GM23338 (cell line): ENCODE data around the gene DDX20. TPM values are rescaled to one million over a fixed set of nuclear protein-coding genes. Genes with fewer than 3 reads are reported as not detected.

Experiments used
- ATAC-seq: fragments of 200-7000 bp; cut with Tn5 transposase; 3 replicates; pipeline ENCODE4 v1.9.1; 2020
- DNase-seq: peaks from one replicate; pipeline ENCODE4 v3.0.0-alpha.2; 2015; ENCODE audit warnings: low spot score
- H2AFZ ChIP-seq: fragments of 200-600 bp; sonication (generic); 2 replicates; pipeline ENCODE4 v1.8.0; 2016; ENCODE audit warnings: antibody characterized with exemption, mild to moderate bottlenecking, moderate library complexity
- H3F3A ChIP-seq: fragments of 200-600 bp; sonication (generic); replicated peaks from 2 replicates; pipeline ENCODE4 v1.8.0; 2017; ENCODE audit warnings: antibody characterized with exemption, mixed run types, low read depth
- H3K27ac ChIP-seq: fragments of 200-600 bp; sonication (generic); 2 replicates; pipeline ENCODE4 v1.6.1; 2016; ENCODE audit warnings: low read depth
- H3K27me3 ChIP-seq: fragments of 200-600 bp; sonication (generic); 2 replicates; pipeline ENCODE4 v1.8.0; 2016; ENCODE audit warnings: mild to moderate bottlenecking, mixed run types, moderate library complexity; ENCODE audit not compliant: insufficient read depth
- H3K36me3 ChIP-seq: fragments of 200-600 bp; sonication (generic); 2 replicates; pipeline ENCODE4 v1.8.0; 2016; ENCODE audit warnings: mild to moderate bottlenecking; ENCODE audit not compliant: insufficient read depth
- H3K4me1 ChIP-seq: fragments of 200-600 bp; sonication (generic); 2 replicates; pipeline ENCODE4 v1.8.0; 2016; ENCODE audit warnings: mild to moderate bottlenecking, moderate library complexity; ENCODE audit not compliant: insufficient read depth
- H3K4me2 ChIP-seq: fragments of 200-600 bp; sonication (generic); 2 replicates; pipeline ENCODE4 v1.7.1; 2017; ENCODE audit warnings: mixed run types
- H3K4me3 ChIP-seq: fragments of 200-600 bp; sonication (generic); 2 replicates; pipeline ENCODE4 v1.6.1; 2016; ENCODE audit warnings: mixed run types
- H3K79me2 ChIP-seq: fragments of 200-600 bp; sonication (generic); replicated peaks from 2 replicates; pipeline ENCODE4 v1.8.0; 2017; ENCODE audit warnings: mild to moderate bottlenecking; ENCODE audit not compliant: insufficient read depth
- H3K9me2 ChIP-seq: fragments of 200-600 bp; sonication (generic); 2 replicates; pipeline ENCODE4 v1.8.0; 2017; ENCODE audit not compliant: insufficient read depth
- H4K20me1 ChIP-seq: fragments of 200-600 bp; sonication (generic); replicated peaks from 2 replicates; pipeline ENCODE4 v1.8.0; 2017; ENCODE audit warnings: mild to moderate bottlenecking; ENCODE audit not compliant: insufficient read depth
- H3K27ac Mint-ChIP-seq: 2 replicates; pipeline ENCODE4 v1.8.0; 2020; ENCODE audit warnings: inconsistent platforms, mild to moderate bottlenecking, moderate library complexity, mixed read lengths
- H3K27me3 Mint-ChIP-seq: 3 replicates; pipeline ENCODE4 v1.8.0; 2022; ENCODE audit warnings: low read depth, mild to moderate bottlenecking, moderate library complexity, mixed read lengths, inconsistent platforms; ENCODE audit not compliant: insufficient read depth, poor library complexity
- H3K36me3 Mint-ChIP-seq: 3 replicates; pipeline ENCODE4 v1.8.0; 2021; ENCODE audit warnings: low read depth, mild to moderate bottlenecking, inconsistent platforms, moderate library complexity, mixed read lengths
- H3K4me1 Mint-ChIP-seq: 3 replicates; pipeline ENCODE4 v1.8.0; 2020; ENCODE audit warnings: mild to moderate bottlenecking, inconsistent platforms, mixed read lengths
- H3K4me3 Mint-ChIP-seq: 3 replicates; pipeline ENCODE4 v1.8.0; 2021; ENCODE audit warnings: moderate library complexity, mild to moderate bottlenecking, inconsistent platforms, mixed read lengths
- H3K9me3 Mint-ChIP-seq: 3 replicates; pipeline ENCODE4 v1.8.0; 2020; ENCODE audit warnings: moderate library complexity, mild to moderate bottlenecking, inconsistent platforms, mixed read lengths
- CTCF ChIP-seq, 2 experiments: fragments of 200-600 bp in 1 of 2; sonication (generic) in 1 of 2; conservative IDR thresholded peaks; 2 replicates each; pipeline versions ENCODE4 v1.5.1 to v1.6.1; 2016 to 2017; ENCODE audit warnings: antibody characterized with exemption in 2 of 2, low read depth in 2 of 2, mild to moderate bottlenecking in 2 of 2, moderate library complexity in 1 of 2
- EZH2 ChIP-seq: fragments of 200-600 bp; sonication (generic); IDR thresholded peaks from one replicate; pipeline ENCODE4 v1.8.0; 2017; ENCODE audit warnings: antibody characterized with exemption, mild to moderate bottlenecking, low read depth; ENCODE audit not compliant: unreplicated experiment
- EZH2phosphoT487 ChIP-seq: fragments of 200-600 bp; sonication (generic); IDR thresholded peaks from one replicate; pipeline ENCODE4 v1.8.1; 2018; ENCODE audit warnings: antibody characterized with exemption; ENCODE audit not compliant: unreplicated experiment
- JUNB ChIP-seq: IDR thresholded peaks from one replicate; pipeline ENCODE4 v1.6.1; 2016; ENCODE audit warnings: antibody characterized with exemption; ENCODE audit not compliant: unreplicated experiment
- POLR2AphosphoS5 ChIP-seq: IDR thresholded peaks from 2 replicates; pipeline ENCODE4 v1.6.1; 2016; ENCODE audit warnings: antibody characterized with exemption, low read depth
- REST ChIP-seq: IDR thresholded peaks from one replicate; pipeline ENCODE4 v1.6.1; 2018; ENCODE audit warnings: antibody characterized with exemption; ENCODE audit not compliant: unreplicated experiment
- STAT1 ChIP-seq: IDR thresholded peaks from one replicate; pipeline ENCODE4 v1.6.1; 2016; ENCODE audit warnings: antibody characterized with exemption; ENCODE audit not compliant: unreplicated experiment
- ZNF114 ChIP-seq: fragments of 250-450 bp; sonication (Bioruptor Pico); IDR thresholded peaks from 2 replicates; pipeline ENCODE4 v1.5.0; 2020; ENCODE audit warnings: mild to moderate bottlenecking, moderate library complexity
- polyA plus RNA-seq: library from polyadenylated mRNA; unstranded; fragments of >200 nt; fragmentation: Nextera tagmentation; extraction: Ambion mirVana; gene quantifications from 2 replicates; pipeline ENCODE4 v1.2.1, GENCODE V29; 2016
- total RNA-seq: library from RNA; depleted of rRNA; stranded (reverse); fragments of >200 nt; shearing (Covaris generic); gene quantifications from 2 replicates; pipeline ENCODE4 v1.2.3, GENCODE V29; 2014

Gene DDX20
- total and polyA plus RNA-seq, 2 experiments from 2014 or later = 11.9 to 54.4 TPM

GRCh38 chr1:111720274-111720976 lies 35.3 kb upstream of the DDX20 start:
- Mint-ChIP-seq H3K27ac (peak overlapping the region; percentile 28), H3K9me3 (no peaks in the 10 kb centered on the region; the same call in 2 of the 3 replicates), H3K4me1 (peaks cover 47% of the 10 kb centered on the region), H3K4me3 (no peak overlapping the region; the same call in 2 of the 3 replicates), H3K27me3 (peaks cover 11% of the 10 kb centered on the region), H3K36me3 (no peaks in the 10 kb centered on the region)
- H2AFZ ChIP-seq = no peak overlapping the region
- peaks cover 6% of the 10 kb centered on the region; the same call in 1 of the 2 replicates for H3K9me2 ChIP-seq
- H3K4me1 ChIP-seq = peaks cover 41% of the 10 kb centered on the region
- no peaks in the 10 kb centered on the region for H3K79me2 ChIP-seq
- H3K4me3 ChIP-seq = no peak overlapping the region
- H3K36me3 ChIP-seq = no peaks in the 10 kb centered on the region
- no peaks in the 10 kb centered on the region; the same call in 1 of the 2 replicates for H3F3A ChIP-seq
- ATAC-seq (peak; percentile 5; the same call in 1 of the 3 replicates), DNase-seq (peak; percentile 26)
- H3K27me3 ChIP-seq = no peaks in the 10 kb centered on the region
- peak overlapping the region; percentile 63; the same call in 1 of the 2 replicates for H3K27ac ChIP-seq
- TF ChIP-seq STAT1 = no peak
- no peak for TF ChIP-seq JUNB
- no peak for TF ChIP-seq EZH2phosphoT487
- TF ChIP-seq POLR2AphosphoS5 = no peak
- TF ChIP-seq CTCF (conservative IDR thresholded peaks at IDR 0.05; ENCODE audit: low read depth in 2 of 2) = no peak
- TF ChIP-seq EZH2 = no peak
- TF ChIP-seq ZNF114 (CRISPR knock-in tag) = no peak
- TF ChIP-seq REST = no peak
- peak overlapping the region; percentile 42 for H3K4me2 ChIP-seq
- no peaks in the 10 kb centered on the region for H4K20me1 ChIP-seq
